Neural cell (in vitro differentiated cells): ENCODE measurements around the gene MUCL3. TPM values are rescaled to one million over a fixed set of nuclear protein-coding genes. Genes with fewer than 3 reads are reported as not detected.

ENCODE experiments used
- H2AFZ ChIP-seq: fragments of 200-600, 300-800 bp; sonication (generic), shearing (Covaris generic); 2 replicates; pipeline ENCODE4 v1.6.0; 2014; ENCODE audit warnings: low read depth, mild to moderate bottlenecking, antibody characterized with exemption, low read length, moderate library complexity
- H3F3A ChIP-seq: fragments of 200-600 bp; shearing (Covaris generic); 2 replicates; pipeline ENCODE4 v1.6.1; 2016; ENCODE audit warnings: mild to moderate bottlenecking, moderate library complexity, mixed read lengths, antibody characterized with exemption, low read length; ENCODE audit not compliant: insufficient read depth, poor library complexity, severe bottlenecking
- H3K27ac ChIP-seq: fragments of 200-600, 300-800 bp; sonication (generic), shearing (Covaris generic); 2 replicates; pipeline ENCODE4 v1.5.1; 2014; ENCODE audit warnings: mild to moderate bottlenecking, low read length, moderate library complexity
- H3K27me3 ChIP-seq: fragments of 300-800, 200-600 bp; sonication (generic), shearing (Covaris generic); 2 replicates; pipeline ENCODE4 v1.6.0; 2014; ENCODE audit warnings: mild to moderate bottlenecking, low read depth, low read length, moderate library complexity; ENCODE audit not compliant: insufficient read depth
- H3K36me3 ChIP-seq: fragments of 300-800, 200-600 bp; sonication (generic), shearing (Covaris generic); 2 replicates; pipeline ENCODE4 v1.5.1; 2014; ENCODE audit warnings: mild to moderate bottlenecking, antibody characterized with exemption, low read length, moderate library complexity; ENCODE audit not compliant: insufficient read depth
- H3K4me2 ChIP-seq: fragments of 300-800, 200-600 bp; sonication (generic), shearing (Covaris generic); 2 replicates; pipeline ENCODE4 v1.6.0; 2014; ENCODE audit warnings: mild to moderate bottlenecking, low read length
- H3K4me3 ChIP-seq: fragments of 300-800, 200-600 bp; sonication (generic), shearing (Covaris generic); 2 replicates; pipeline ENCODE4 v1.5.1; 2014; ENCODE audit warnings: mild to moderate bottlenecking, low read length, moderate library complexity
- H3K79me2 ChIP-seq: fragments of 200-600 bp; shearing (Covaris generic); replicated peaks from 2 replicates; pipeline ENCODE4 v1.6.0; 2014; ENCODE audit warnings: mild to moderate bottlenecking, low read length, moderate library complexity; ENCODE audit not compliant: insufficient read depth
- H3K9ac ChIP-seq: fragments of 300-800, 200-600 bp; sonication (generic), shearing (Covaris generic); 2 replicates; pipeline ENCODE4 v1.6.1; 2016; ENCODE audit warnings: mild to moderate bottlenecking, low read length, mixed read lengths
- H3K9me2 ChIP-seq: fragments of 200-600 bp; shearing (Covaris generic); 2 replicates; pipeline ENCODE4 v1.6.1; 2016; ENCODE audit warnings: mild to moderate bottlenecking, low read length, mixed read lengths; ENCODE audit not compliant: insufficient read depth
- H3K9me3 ChIP-seq: fragments of 200-600, 300-800 bp; sonication (generic), shearing (Covaris generic); 2 replicates; pipeline ENCODE4 v1.6.1; 2016; ENCODE audit warnings: mild to moderate bottlenecking, mixed run types, low read length, moderate library complexity, mixed read lengths
- H4K20me1 ChIP-seq: fragments of 200-600 bp; shearing (Covaris generic); 2 replicates; pipeline ENCODE4 v1.6.1; 2016; ENCODE audit warnings: mild to moderate bottlenecking, mixed run types; ENCODE audit not compliant: insufficient read depth
- EP300 ChIP-seq: fragments of 450-650 bp; conservative IDR thresholded peaks from 2 replicates; pipeline ENCODE4 v1.6.1; 2014; ENCODE audit warnings: antibody characterized with exemption, mild to moderate bottlenecking, moderate library complexity; ENCODE audit not compliant: poor library complexity, severe bottlenecking
- EZH2 ChIP-seq: fragments of 200-600, 300-800 bp; shearing (Covaris generic), sonication (generic); IDR thresholded peaks from 2 replicates; pipeline ENCODE4 v1.6.1; 2014; ENCODE audit warnings: antibody characterized with exemption, low read length, borderline replicate concordance, mild to moderate bottlenecking; ENCODE audit not compliant: insufficient read depth, poor library complexity, severe bottlenecking
- MXI1 ChIP-seq: fragments of 450-650 bp; conservative IDR thresholded peaks from 2 replicates; pipeline ENCODE4 v1.6.1; 2014; ENCODE audit warnings: antibody characterized with exemption, mild to moderate bottlenecking; ENCODE audit not compliant: poor library complexity, severe bottlenecking
- POLR2AphosphoS5 ChIP-seq: IDR thresholded peaks from 2 replicates; pipeline ENCODE4 v1.6.1; 2012
- RAD21 ChIP-seq: fragments of 450-650 bp; conservative IDR thresholded peaks from 2 replicates; pipeline ENCODE4 v1.6.1; 2014; ENCODE audit warnings: antibody characterized with exemption, mild to moderate bottlenecking, moderate library complexity
- SMC3 ChIP-seq: fragments of 450-650 bp; conservative IDR thresholded peaks from 2 replicates; pipeline ENCODE4 v1.6.1; 2014; ENCODE audit warnings: antibody characterized with exemption, mild to moderate bottlenecking, moderate library complexity; ENCODE audit not compliant: poor library complexity
- TAF1 ChIP-seq: IDR thresholded peaks from 2 replicates; pipeline ENCODE4 v1.6.1; 2012; ENCODE audit warnings: low read depth
- polyA plus RNA-seq: library from polyadenylated mRNA; depleted of rRNA; stranded (reverse); fragments of >200 nt; gene quantifications from 2 replicates; pipeline ENCODE4 v1.2.3, GENCODE V29; 2014
- TF ChIP-seq, protein P1 (sequence below): fragments of 450-650 bp; IDR thresholded peaks from 2 replicates; pipeline ENCODE4 v1.5.1; 2014; ENCODE audit warnings: antibody characterized with exemption, mild to moderate bottlenecking, moderate library complexity; ENCODE audit not compliant: poor library complexity, severe bottlenecking
- TF ChIP-seq, protein P2 (sequence below): IDR thresholded peaks from 2 replicates; pipeline ENCODE4 v1.6.1; 2012; ENCODE audit warnings: borderline replicate concordance

Gene MUCL3
- polyA plus RNA-seq, 1 donor from 2014 or later = not detected

DNA sequence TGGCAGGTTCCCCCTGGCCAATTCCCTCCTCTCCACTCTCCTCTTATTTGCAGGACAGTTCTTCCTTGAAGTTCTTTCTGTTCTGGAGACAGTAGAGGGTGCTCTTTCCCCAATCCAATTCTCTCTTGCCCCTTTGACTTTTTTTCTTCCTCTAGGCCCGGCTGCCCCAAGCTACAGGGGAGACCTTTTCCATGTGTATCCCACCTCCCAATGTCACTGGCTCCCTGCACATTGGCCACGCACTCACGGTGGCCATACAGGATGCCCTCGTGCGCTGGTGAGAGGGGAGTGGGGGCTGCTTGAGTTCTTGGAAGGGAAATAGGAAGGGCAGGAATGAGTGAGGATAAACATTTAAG, 25.2 kb upstream of the MUCL3 start:
- Histone ChIP-seq H4K20me1 (no peaks in the 10 kb centered on the region), H3K27ac (no peak overlapping the region), H3K9me3 (no peaks in the 10 kb centered on the region), H3K27me3 (no peaks in the 10 kb centered on the region), H3K4me3 (no peak overlapping the region), H3F3A (no peaks in the 10 kb centered on the region), H3K4me2 (no peak overlapping the region), H3K79me2 (no peaks in the 10 kb centered on the region), H3K9ac (no peak overlapping the region), H3K36me3 (peaks cover 7% of the 10 kb centered on the region), H2AFZ (no peak overlapping the region), H3K9me2 (no peaks in the 10 kb centered on the region)
- TF ChIP-seq SMC3 (peak; percentile 76), RAD21 (peak; percentile 70), POLR2AphosphoS5 (no peak)
- TF ChIP-seq, protein P1, sequence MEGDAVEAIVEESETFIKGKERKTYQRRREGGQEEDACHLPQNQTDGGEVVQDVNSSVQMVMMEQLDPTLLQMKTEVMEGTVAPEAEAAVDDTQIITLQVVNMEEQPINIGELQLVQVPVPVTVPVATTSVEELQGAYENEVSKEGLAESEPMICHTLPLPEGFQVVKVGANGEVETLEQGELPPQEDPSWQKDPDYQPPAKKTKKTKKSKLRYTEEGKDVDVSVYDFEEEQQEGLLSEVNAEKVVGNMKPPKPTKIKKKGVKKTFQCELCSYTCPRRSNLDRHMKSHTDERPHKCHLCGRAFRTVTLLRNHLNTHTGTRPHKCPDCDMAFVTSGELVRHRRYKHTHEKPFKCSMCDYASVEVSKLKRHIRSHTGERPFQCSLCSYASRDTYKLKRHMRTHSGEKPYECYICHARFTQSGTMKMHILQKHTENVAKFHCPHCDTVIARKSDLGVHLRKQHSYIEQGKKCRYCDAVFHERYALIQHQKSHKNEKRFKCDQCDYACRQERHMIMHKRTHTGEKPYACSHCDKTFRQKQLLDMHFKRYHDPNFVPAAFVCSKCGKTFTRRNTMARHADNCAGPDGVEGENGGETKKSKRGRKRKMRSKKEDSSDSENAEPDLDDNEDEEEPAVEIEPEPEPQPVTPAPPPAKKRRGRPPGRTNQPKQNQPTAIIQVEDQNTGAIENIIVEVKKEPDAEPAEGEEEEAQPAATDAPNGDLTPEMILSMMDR = peak; percentile 71

DNA sequence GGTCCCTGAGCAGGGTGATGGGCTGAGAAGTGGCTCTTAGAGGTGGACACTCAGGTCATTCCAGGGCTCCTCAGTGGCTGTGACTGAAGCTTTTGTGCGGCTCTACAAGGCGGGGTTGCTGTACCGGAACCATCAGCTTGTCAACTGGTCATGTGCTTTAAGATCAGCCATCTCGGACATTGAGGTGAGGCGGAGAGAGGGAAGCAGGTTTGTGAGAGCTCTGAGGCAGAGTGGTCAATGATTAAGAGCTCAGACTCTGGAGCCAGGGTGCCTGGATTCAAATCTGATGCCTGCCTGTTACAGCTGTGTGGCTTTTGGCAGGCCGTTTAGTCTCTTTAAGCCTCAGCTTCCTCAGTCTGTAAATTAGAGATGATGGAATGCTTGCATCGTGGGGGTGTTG, 23.7 kb upstream of the MUCL3 start:
- H3K4me3 ChIP-seq = no peak overlapping the region
- H3K27me3 ChIP-seq = no peaks in the 10 kb centered on the region
- TF ChIP-seq EP300 (no peak), POLR2AphosphoS5 (no peak), RAD21 (no peak), MXI1 (no peak), SMC3 (no peak), TAF1 (no peak), EZH2 (no peak)
- TF ChIP-seq, protein P2, sequence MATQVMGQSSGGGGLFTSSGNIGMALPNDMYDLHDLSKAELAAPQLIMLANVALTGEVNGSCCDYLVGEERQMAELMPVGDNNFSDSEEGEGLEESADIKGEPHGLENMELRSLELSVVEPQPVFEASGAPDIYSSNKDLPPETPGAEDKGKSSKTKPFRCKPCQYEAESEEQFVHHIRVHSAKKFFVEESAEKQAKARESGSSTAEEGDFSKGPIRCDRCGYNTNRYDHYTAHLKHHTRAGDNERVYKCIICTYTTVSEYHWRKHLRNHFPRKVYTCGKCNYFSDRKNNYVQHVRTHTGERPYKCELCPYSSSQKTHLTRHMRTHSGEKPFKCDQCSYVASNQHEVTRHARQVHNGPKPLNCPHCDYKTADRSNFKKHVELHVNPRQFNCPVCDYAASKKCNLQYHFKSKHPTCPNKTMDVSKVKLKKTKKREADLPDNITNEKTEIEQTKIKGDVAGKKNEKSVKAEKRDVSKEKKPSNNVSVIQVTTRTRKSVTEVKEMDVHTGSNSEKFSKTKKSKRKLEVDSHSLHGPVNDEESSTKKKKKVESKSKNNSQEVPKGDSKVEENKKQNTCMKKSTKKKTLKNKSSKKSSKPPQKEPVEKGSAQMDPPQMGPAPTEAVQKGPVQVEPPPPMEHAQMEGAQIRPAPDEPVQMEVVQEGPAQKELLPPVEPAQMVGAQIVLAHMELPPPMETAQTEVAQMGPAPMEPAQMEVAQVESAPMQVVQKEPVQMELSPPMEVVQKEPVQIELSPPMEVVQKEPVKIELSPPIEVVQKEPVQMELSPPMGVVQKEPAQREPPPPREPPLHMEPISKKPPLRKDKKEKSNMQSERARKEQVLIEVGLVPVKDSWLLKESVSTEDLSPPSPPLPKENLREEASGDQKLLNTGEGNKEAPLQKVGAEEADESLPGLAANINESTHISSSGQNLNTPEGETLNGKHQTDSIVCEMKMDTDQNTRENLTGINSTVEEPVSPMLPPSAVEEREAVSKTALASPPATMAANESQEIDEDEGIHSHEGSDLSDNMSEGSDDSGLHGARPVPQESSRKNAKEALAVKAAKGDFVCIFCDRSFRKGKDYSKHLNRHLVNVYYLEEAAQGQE = no peak
- TF ChIP-seq, protein P1 = no peak
- H2AFZ ChIP-seq = no peak overlapping the region
- no peaks in the 10 kb centered on the region for H3F3A ChIP-seq
- no peaks in the 10 kb centered on the region for H3K79me2 ChIP-seq
- H3K9me2 ChIP-seq = no peaks in the 10 kb centered on the region
- peaks cover 7% of the 10 kb centered on the region for H3K36me3 ChIP-seq
- no peak overlapping the region for H3K4me2 ChIP-seq
- no peak overlapping the region for H3K9ac ChIP-seq
- no peaks in the 10 kb centered on the region for H4K20me1 ChIP-seq
- H3K9me3 ChIP-seq = no peaks in the 10 kb centered on the region
- no peak overlapping the region for H3K27ac ChIP-seq
